HG03460 (cell line): ENCODE data around the gene HNF1A.

Experiments used
- ATAC-seq: cut with Tn5 transposase; IDR thresholded peaks from one replicate; pipeline ENCODE4 v1.9.1; 2021; ENCODE audit not compliant: unreplicated experiment

HNF1A gene

GRCh38 chr12:120984351-120984898 lies 6.1 kb downstream of the HNF1A start:
- no peak for ATAC-seq

- ATAC-seq, result no peak
Observed at GRCh38 chr12:120988234-120988633, 9.9 kb downstream of the HNF1A start.

DNA sequence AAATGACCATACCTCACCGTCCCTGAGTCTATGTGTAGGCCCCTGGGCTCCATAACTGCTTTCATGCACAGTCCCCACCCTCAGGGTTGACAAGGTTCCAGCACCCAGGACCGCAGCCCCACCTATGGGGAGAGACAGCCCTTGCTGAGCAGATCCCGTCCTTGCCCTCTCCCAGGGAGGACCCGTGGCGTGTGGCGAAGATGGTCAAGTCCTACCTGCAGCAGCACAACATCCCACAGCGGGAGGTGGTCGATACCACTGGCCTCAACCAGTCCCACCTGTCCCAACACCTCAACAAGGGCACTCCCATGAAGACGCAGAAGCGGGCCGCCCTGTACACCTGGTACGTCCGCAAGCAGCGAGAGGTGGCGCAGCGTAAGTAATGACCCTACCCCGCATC lies 10.3 kb downstream of the HNF1A start:
- no peak for ATAC-seq

GRCh38 chr12:120989687-120990086 lies 11.3 kb downstream of the HNF1A start:
- ATAC-seq, result no peak

DNA sequence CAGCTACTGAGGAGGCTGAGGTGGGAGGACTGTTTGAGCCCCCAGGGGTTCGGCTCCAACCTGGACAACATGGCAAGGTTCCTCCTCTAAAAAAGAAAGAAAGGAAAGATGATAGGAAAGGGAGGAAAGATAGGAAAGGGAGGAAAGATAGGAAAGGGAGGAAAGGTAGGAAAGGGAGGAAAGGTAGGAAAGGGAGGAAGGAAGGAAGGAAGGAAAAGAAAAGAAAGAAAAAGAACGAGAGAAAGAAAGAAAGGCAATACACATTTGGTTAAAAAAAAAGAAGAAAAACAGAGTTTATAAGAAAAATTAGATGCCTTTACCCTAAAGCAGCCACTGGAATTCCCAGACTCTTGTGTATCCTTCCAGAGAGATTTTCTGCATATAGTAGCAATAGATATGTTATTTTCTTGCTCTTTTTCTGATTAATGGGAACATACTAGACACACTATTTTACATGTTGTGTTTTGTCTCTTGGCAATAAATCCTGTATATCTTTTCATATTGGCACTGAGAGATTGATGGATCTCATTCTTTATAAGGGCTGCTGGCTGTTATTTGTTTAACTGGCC lies 12.2 kb downstream of the HNF1A start:
- no peak for ATAC-seq

- ATAC-seq, result no peak
Observed at GRCh38 chr12:120991965-120992364, 13.6 kb downstream of the HNF1A start.

- ATAC-seq, result no peak
Observed at GRCh38 chr12:120992989-120993388, 14.6 kb downstream of the HNF1A start.

DNA sequence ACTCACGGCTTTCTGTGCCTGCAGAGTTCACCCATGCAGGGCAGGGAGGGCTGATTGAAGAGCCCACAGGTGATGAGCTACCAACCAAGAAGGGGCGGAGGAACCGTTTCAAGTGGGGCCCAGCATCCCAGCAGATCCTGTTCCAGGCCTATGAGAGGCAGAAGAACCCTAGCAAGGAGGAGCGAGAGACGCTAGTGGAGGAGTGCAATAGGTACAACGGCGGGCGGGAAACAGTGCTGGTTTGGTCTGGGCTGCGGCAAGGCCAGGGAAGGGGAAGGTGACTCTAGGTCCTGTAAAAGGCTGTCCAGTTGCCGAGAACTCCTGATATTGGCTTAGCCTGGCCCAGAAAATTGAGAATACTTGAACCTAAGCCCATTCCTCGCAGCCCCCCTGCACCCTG lies 15.2 kb downstream of the HNF1A start:
- no peak for ATAC-seq

DNA sequence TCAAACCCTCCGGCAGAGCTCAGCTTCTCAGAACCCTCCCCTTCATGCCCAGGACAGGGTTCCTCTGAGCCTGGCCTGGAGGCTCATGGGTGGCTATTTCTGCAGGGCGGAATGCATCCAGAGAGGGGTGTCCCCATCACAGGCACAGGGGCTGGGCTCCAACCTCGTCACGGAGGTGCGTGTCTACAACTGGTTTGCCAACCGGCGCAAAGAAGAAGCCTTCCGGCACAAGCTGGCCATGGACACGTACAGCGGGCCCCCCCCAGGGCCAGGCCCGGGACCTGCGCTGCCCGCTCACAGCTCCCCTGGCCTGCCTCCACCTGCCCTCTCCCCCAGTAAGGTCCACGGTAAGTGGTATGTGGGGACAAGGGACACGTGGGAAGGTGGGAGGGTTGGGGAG lies 15.7 kb downstream of the HNF1A start:
- ATAC-seq, result no peak

- ATAC-seq, result no peak
Observed at GRCh38 chr12:120994589-120995337, 16.4 kb downstream of the HNF1A start.

- no peak for ATAC-seq
Observed at GRCh38 chr12:120996133-120996746, 17.9 kb downstream of the HNF1A start.

DNA sequence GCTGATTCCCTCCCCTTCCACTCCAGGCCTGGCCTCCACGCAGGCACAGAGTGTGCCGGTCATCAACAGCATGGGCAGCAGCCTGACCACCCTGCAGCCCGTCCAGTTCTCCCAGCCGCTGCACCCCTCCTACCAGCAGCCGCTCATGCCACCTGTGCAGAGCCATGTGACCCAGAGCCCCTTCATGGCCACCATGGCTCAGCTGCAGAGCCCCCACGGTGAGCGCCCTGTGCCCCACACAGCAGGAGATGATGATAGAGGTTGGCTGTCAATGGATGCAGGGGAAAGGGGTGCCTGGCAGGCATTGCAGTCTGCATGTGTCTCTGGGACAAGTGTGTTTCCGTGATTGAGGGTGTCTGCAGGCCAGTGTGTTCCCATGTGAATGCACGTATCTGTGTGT lies 19.1 kb downstream of the HNF1A start:
- ATAC-seq, result no peak

- ATAC-seq, result no peak
Observed at GRCh38 chr12:120998435-120998834, 20.1 kb downstream of the HNF1A start.

DNA sequence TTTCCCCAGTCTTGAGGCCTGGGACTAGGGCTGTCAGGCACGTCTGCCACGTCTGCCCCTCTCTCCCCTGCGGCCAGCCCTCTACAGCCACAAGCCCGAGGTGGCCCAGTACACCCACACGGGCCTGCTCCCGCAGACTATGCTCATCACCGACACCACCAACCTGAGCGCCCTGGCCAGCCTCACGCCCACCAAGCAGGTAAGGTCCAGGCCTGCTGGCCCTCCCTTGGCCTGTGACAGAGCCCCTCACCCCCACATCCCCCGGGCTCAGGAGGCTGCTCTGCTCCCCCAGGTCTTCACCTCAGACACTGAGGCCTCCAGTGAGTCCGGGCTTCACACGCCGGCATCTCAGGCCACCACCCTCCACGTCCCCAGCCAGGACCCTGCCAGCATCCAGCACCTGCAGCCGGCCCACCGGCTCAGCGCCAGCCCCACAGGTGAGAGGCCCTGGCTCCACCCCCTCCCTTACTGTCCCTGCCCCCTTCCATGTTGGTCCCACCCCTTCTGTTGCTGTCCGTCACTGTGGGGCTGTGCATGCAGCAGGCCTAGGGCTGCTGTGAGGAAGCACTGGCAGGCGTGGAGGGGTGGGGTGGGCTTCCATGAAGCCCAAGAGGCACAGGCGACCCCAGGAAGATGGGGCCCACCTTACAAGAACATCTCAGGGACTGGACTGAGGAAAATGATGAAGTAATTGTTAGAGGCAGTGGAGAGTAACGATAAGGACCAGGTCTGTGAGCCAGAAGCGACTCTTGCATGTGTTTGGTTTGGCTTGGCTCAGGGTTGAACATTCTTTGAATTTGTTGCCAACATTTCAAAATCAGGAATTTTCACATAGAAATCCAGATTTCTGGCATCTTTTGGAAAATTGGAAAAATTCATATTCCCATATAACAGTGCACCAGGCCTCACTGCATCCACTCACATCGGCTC lies 21.1 kb downstream of the HNF1A start:
- no peak for ATAC-seq

GRCh38 chr12:121000530-121000929 lies 22.2 kb downstream of the HNF1A start:
- no peak for ATAC-seq

DNA sequence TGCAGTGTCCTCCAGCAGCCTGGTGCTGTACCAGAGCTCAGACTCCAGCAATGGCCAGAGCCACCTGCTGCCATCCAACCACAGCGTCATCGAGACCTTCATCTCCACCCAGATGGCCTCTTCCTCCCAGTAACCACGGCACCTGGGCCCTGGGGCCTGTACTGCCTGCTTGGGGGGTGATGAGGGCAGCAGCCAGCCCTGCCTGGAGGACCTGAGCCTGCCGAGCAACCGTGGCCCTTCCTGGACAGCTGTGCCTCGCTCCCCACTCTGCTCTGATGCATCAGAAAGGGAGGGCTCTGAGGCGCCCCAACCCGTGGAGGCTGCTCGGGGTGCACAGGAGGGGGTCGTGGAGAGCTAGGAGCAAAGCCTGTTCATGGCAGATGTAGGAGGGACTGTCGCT lies 22.7 kb downstream of the HNF1A start:
- ATAC-seq, result no peak

- no peak for ATAC-seq
Observed at GRCh38 chr12:121001841-121002483, 23.6 kb downstream of the HNF1A start.

DNA sequence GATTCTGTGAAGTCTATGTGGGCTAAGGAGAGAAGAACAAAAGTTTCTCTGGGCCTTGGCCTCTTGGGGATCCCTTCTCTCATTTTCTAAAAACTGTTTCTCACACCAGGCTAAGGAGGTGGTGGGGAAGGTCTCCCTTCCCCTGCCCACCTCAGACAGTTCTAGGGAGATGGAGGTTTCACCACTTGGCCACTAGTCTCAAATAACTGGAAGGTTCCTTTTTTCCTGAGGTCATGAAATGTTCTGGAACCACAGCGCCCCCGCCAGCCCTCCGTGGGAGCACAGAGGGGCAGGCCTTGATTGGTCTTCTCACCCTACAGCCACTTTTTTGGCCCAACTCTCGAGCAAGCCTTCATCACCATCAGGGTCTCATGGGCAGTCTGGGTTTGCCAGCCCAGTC lies 25.3 kb downstream of the HNF1A start:
- no peak for ATAC-seq

DNA sequence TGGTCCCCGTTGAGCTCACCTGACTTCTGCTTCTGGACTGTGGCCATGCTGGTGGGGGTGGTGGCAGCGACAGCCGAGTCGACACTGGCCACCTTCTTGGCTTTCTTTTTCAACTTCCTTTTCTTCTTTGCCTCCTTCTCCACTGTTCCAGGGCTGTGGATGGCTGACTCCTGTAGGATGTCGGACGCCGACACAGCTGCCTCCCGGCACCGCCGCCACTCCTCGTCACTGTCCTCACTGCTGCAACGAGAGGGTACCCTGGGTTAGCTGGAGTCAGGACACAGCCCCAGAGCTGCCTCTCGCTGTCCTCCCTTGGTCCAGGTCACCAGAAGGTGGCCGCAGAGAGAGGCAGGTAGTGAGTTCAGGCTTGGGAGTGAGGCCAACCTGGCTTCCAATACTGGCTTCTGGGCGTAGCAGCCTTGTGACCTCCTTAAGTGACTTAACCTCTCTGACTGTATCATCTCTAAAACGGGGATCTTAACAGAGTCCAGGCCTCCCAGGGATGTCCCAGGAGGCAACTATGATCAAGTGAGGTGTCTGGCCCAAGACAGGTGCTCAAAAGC lies 26.0 kb downstream of the HNF1A start:
- no peak for ATAC-seq

DNA sequence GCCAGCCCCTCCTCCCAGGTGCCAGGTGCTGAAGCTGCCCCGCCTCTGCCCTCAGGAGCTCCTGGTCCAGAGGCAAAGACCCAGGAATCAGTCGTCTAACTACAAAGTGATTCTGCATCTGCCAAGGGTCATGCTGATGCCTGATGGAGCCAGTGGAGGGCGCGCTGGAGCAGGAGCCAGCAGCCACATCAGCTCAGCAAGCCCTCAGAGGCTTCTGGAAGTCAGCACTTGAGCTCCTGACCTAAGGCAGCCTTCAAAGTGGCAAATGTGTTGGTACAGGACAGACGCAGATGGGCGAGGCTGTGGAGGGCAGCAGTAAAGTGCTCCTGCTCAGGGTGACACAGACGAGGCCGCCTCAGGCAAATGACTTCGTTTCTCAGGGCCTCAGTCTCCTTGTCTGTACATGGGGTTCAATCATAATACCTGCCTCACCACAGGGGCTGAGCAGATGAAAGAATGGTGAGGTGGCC lies 27.0 kb downstream of the HNF1A start:
- no peak for ATAC-seq
